ENCODE measurements around the gene AKAP1. TPM values are rescaled to one million over a fixed set of nuclear protein-coding genes. Genes with fewer than 3 reads are reported as not detected.

The AKAP1 gene
- 214 TPM for total RNA-seq
- long read RNA-seq, transcript AKAP1-202 (11 exons, 3,970 nt), result major isoform, 604 of 869 reads
- long read RNA-seq, partial matches to known transcripts, result 159 of 869 reads
- long read RNA-seq, other reads (novel, unspliced or antisense), result 101 of 869 reads

GRCh38 chr17:57084802-57085447 is at the start of gene AKAP1:
TSS of gene AKAP1 (plus strand) at chr17:57085246. CDS start at chr17:57105465, 20,219 bp downstream.
- peak; percentile 30 for TF ChIP-seq CTCF (IDR thresholded peaks at IDR 0.05; ENCODE audit: borderline replicate concordance)
- DNase-seq, result peak; percentile 97
- intact Hi-C loops (cut with micrococcal nuclease), result no loop called here
- peak within 1 kb of the TSS; percentile 91 for H3K4me3 ChIP-seq
- no peaks in the 10 kb centered on the region for H3K27me3 ChIP-seq (ENCODE audit: low read depth)
- H3K27ac ChIP-seq (replicated peaks), result peak within 1 kb of the TSS; percentile 94
- H3K4me1 ChIP-seq, result peaks cover 67% of the 10 kb centered on the region
- H3K36me3 ChIP-seq, result no peaks in the 10 kb centered on the region
- H3K9me3 ChIP-seq (replicated peaks), result no peaks in the 10 kb centered on the region

GRCh38 chr17:57035971-57036481 is 49.0 kb upstream of the AKAP1 start:
- Histone ChIP-seq H3K9me3 (replicated peaks) (no peaks in the 10 kb centered on the region), H3K27ac (replicated peaks) (peak overlapping the region; percentile 91), H3K27me3 (ENCODE audit: low read depth) (peaks cover 18% of the 10 kb centered on the region), H3K36me3 (no peaks in the 10 kb centered on the region), H3K4me3 (peak overlapping the region; percentile 22), H3K4me1 (peaks cover 44% of the 10 kb centered on the region)
- no peak for DNase-seq
- no peak for TF ChIP-seq CTCF (IDR thresholded peaks at IDR 0.05; ENCODE audit: borderline replicate concordance)
- intact Hi-C loops (cut with micrococcal nuclease), result no loop called here

- H3K27me3 ChIP-seq (ENCODE audit: low read depth), result peaks cover 21% of the 10 kb centered on the region
- DNase-seq, result no peak
- TF ChIP-seq CTCF (IDR thresholded peaks at IDR 0.05; ENCODE audit: borderline replicate concordance), result no peak
- no peak overlapping the region for H3K27ac ChIP-seq (replicated peaks)
- H3K4me1 ChIP-seq, result peaks cover 40% of the 10 kb centered on the region
- no peaks in the 10 kb centered on the region for H3K36me3 ChIP-seq
- no peaks in the 10 kb centered on the region for H3K9me3 ChIP-seq (replicated peaks)
- intact Hi-C loops (cut with micrococcal nuclease), result no loop called here
- no peak overlapping the region for H3K4me3 ChIP-seq
These were observed 47.6 kb upstream of the AKAP1 start for GRCh38 chr17:57037411-57037810.

GRCh38 chr17:57038486-57038885 is 46.6 kb upstream of the AKAP1 start:
- Histone ChIP-seq H3K36me3 (no peaks in the 10 kb centered on the region), H3K27ac (replicated peaks) (no peak overlapping the region), H3K4me1 (peaks cover 34% of the 10 kb centered on the region), H3K4me3 (no peak overlapping the region), H3K9me3 (replicated peaks) (no peaks in the 10 kb centered on the region), H3K27me3 (ENCODE audit: low read depth) (peaks cover 27% of the 10 kb centered on the region)
- no peak for DNase-seq
- no peak for TF ChIP-seq CTCF (IDR thresholded peaks at IDR 0.05; ENCODE audit: borderline replicate concordance)
- intact Hi-C loops (cut with micrococcal nuclease), result no loop called here

GRCh38 chr17:57040571-57040970 is 44.5 kb upstream of the AKAP1 start:
- no peaks in the 10 kb centered on the region for H3K36me3 ChIP-seq
- no peak for TF ChIP-seq CTCF (IDR thresholded peaks at IDR 0.05; ENCODE audit: borderline replicate concordance)
- H3K27me3 ChIP-seq (ENCODE audit: low read depth), result peaks cover 48% of the 10 kb centered on the region
- no peak overlapping the region for H3K4me3 ChIP-seq
- intact Hi-C loops (cut with micrococcal nuclease), result no loop called here
- H3K27ac ChIP-seq (replicated peaks), result no peak overlapping the region
- H3K4me1 ChIP-seq, result peaks cover 19% of the 10 kb centered on the region
- no peaks in the 10 kb centered on the region for H3K9me3 ChIP-seq (replicated peaks)
- DNase-seq, result no peak

Measured in left ventricle myocardium inferior (tissue), 1 donor.